ENCODE measurements around the gene TMEM245. TPM values are rescaled to one million over a fixed set of nuclear protein-coding genes. Genes with fewer than 3 reads are reported as not detected.

TMEM245 gene
- total and polyA plus RNA-seq, 2 experiments from 2014 or later, result 20.8 to 30.2 TPM

DNA sequence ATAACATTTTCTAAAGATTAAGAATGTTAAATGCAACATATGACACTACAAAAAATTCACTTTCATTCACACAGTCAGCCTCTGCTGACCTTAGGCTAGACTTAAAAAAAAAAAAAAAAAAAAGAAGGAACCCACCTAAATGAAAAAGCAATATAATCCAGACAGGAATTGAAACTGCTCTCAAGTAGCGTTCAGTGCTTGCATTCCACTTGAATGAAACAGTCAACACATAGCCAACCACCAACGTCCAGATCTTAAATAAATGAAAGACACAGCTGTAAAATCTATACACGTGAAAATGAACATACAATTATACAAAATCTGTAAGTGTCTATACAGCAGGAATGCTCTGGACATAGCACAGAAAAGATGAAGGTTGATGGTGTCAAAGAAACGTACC, 11.4 kb downstream of the TMEM245 start:
- WGBS, 2 experiments (ENCODE audit: low coverage in 1 of 2, low lambda C conversion rate in 2 of 2, missing lambda C conversion rate in 2 of 2), result 74 to 75% methylated on average over 4 of the region's 4 CpGs
- DNase-seq, result peak; percentile 43

DNA sequence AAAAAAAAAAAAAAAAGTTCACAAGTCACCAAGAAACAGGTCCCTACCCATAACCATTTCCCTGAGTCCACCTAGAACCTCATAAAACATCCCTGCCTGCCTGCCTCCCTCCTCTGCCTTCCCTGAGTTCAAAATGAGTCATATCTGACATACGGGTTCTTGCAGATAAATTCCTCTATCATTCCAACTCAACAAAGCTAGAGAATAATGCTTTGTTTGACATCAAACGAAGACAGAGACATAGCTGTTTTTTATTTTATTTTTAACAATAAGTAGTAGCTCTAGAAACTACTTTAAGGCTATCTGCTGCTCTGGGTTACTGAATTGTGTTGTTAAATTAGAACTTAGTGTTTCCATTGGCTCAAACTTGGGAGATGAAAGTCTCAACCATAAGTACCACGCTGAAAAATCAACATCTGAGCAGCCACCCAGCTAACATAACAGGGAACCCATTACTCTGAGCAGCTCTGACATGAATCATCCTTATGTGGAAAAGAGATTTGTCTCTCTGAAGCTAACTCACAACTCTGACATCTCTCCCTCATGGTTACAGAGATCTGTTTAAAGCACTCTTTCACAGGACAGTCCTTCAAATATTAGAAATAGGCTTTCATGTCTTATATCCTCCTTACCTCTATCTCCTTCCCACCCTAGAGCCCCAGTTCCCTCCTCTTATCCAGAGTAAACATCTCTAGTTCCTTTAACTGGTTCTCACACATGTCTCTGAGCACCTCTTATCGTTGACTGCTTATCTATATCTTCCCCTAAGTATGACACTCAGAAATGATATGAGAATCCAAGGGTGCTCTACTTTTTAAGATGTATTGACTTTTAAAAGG, 12.1 kb downstream of the TMEM245 start:
- Histone ChIP-seq H3F3A (ENCODE audit: insufficient read depth) (peaks cover 42% of the 10 kb centered on the region), H3K4me2 (ENCODE audit: unreplicated experiment) (peak overlapping the region; percentile 78), H3K9me3 (ENCODE audit: low read depth) (no peaks in the 10 kb centered on the region), H2AFZ (peak overlapping the region; percentile 20; the same call in 1 of the 2 replicates), H3K36me3 (ENCODE audit: low read depth) (no peaks in the 10 kb centered on the region), H3K27ac (peak overlapping the region; percentile 53), H3K4me3 (peak overlapping the region; percentile 31; the same call in 1 of the 2 replicates), H3K9ac (peak overlapping the region; percentile 8; the same call in 1 of the 2 replicates), H4K20me1 (ENCODE audit: insufficient read depth) (no peaks in the 10 kb centered on the region), H3K9me2 (ENCODE audit: insufficient read depth) (no peaks in the 10 kb centered on the region), H3K27me3 (replicated peaks; ENCODE audit: insufficient read depth) (no peaks in the 10 kb centered on the region), H3K4me1 (ENCODE audit: insufficient read depth) (peaks cover 52% of the 10 kb centered on the region), H3K79me2 (ENCODE audit: insufficient read depth) (peaks cover 92% of the 10 kb centered on the region)
- in situ Hi-C loops (cut with MboI), result no loop called here
- TF ChIP-seq EZH2phosphoT487 (IDR thresholded peaks at IDR 0.05; ENCODE audit: insufficient read depth, low read depth) (no peak), EZH2 (IDR thresholded peaks at IDR 0.05; ENCODE audit: insufficient read depth, poor library complexity, severe bottlenecking) (no peak)
- WGBS, 2 experiments (ENCODE audit: low coverage in 1 of 2, low lambda C conversion rate in 2 of 2, missing lambda C conversion rate in 2 of 2), result 60 to 61% methylated on average over 4 of the region's 4 CpGs
- peak; percentile 70 for DNase-seq

More for the DNA sequence above, 11.4 kb downstream of the TMEM245 start:
- H3K36me3 ChIP-seq (ENCODE audit: low read depth), result no peaks in the 10 kb centered on the region
- peaks cover 92% of the 10 kb centered on the region for H3K79me2 ChIP-seq (ENCODE audit: insufficient read depth)
- no peaks in the 10 kb centered on the region for H3K9me3 ChIP-seq (ENCODE audit: low read depth)
- TF ChIP-seq EZH2 (IDR thresholded peaks at IDR 0.05; ENCODE audit: insufficient read depth, poor library complexity, severe bottlenecking), result no peak
- no peak for TF ChIP-seq EZH2phosphoT487 (IDR thresholded peaks at IDR 0.05; ENCODE audit: insufficient read depth, low read depth)
- no peaks in the 10 kb centered on the region for H4K20me1 ChIP-seq (ENCODE audit: insufficient read depth)
- no peaks in the 10 kb centered on the region for H3K9me2 ChIP-seq (ENCODE audit: insufficient read depth)
- peak overlapping the region; percentile 8; the same call in 1 of the 2 replicates for H3K9ac ChIP-seq
- in situ Hi-C loops (cut with MboI), result no loop called here
- peak overlapping the region; percentile 53 for H3K27ac ChIP-seq
- H3K4me1 ChIP-seq (ENCODE audit: insufficient read depth), result peaks cover 52% of the 10 kb centered on the region
- H2AFZ ChIP-seq, result no peak overlapping the region
- H3K4me3 ChIP-seq, result no peak overlapping the region
- H3F3A ChIP-seq (ENCODE audit: insufficient read depth), result peaks cover 42% of the 10 kb centered on the region
- H3K27me3 ChIP-seq (replicated peaks; ENCODE audit: insufficient read depth), result no peaks in the 10 kb centered on the region
- H3K4me2 ChIP-seq (ENCODE audit: unreplicated experiment), result peak overlapping the region; percentile 78

DNA sequence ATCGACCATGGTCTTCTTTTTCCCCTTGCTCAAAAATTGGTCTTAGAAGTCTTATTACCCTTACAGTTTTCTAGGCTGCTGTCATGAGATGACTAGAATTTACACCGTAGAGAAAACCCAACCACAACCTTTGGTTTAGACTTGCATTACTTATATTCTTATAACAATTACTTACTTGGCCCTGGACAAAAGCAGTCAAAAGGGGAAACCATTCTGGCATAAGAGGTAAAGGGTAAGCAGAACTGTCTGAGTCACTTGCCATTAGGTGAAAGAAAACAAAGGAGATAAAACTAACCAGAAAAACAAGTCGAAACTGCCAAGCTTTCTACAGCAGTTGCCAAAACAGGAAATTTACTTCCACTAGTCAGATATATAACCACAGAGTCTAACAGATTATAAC, 17.9 kb downstream of the TMEM245 start:
- H3K9me2 ChIP-seq (ENCODE audit: insufficient read depth), result no peaks in the 10 kb centered on the region
- WGBS, 2 experiments (ENCODE audit: low coverage in 1 of 2, low lambda C conversion rate in 2 of 2, missing lambda C conversion rate in 2 of 2), result 81 to 90% methylated on average over 3 of the region's 3 CpGs
- H3K4me3 ChIP-seq, result no peak overlapping the region
- 0 out of 2 replicates have a peak overlapping the region, but pooled peaks have one; percentile 8 for H3K27ac ChIP-seq
- DNase-seq, result peak; percentile 47
- no peaks in the 10 kb centered on the region for H3K27me3 ChIP-seq (replicated peaks; ENCODE audit: insufficient read depth)
- no peaks in the 10 kb centered on the region for H3K9me3 ChIP-seq (ENCODE audit: low read depth)
- H2AFZ ChIP-seq, result no peak overlapping the region
- H3K9ac ChIP-seq, result no peak overlapping the region
- in situ Hi-C loops (cut with MboI), result no loop called here
- TF ChIP-seq EZH2phosphoT487 (IDR thresholded peaks at IDR 0.05; ENCODE audit: insufficient read depth, low read depth) (no peak), EZH2 (IDR thresholded peaks at IDR 0.05; ENCODE audit: insufficient read depth, poor library complexity, severe bottlenecking) (no peak)
- no peaks in the 10 kb centered on the region for H4K20me1 ChIP-seq (ENCODE audit: insufficient read depth)
- H3K4me2 ChIP-seq (ENCODE audit: unreplicated experiment), result peak overlapping the region; percentile 22
- peaks cover 34% of the 10 kb centered on the region for H3K4me1 ChIP-seq (ENCODE audit: insufficient read depth)
- H3K36me3 ChIP-seq (ENCODE audit: low read depth), result no peaks in the 10 kb centered on the region
- H3F3A ChIP-seq (ENCODE audit: insufficient read depth), result peaks cover 43% of the 10 kb centered on the region
- H3K79me2 ChIP-seq (ENCODE audit: insufficient read depth), result peaks cover 91% of the 10 kb centered on the region

DNA sequence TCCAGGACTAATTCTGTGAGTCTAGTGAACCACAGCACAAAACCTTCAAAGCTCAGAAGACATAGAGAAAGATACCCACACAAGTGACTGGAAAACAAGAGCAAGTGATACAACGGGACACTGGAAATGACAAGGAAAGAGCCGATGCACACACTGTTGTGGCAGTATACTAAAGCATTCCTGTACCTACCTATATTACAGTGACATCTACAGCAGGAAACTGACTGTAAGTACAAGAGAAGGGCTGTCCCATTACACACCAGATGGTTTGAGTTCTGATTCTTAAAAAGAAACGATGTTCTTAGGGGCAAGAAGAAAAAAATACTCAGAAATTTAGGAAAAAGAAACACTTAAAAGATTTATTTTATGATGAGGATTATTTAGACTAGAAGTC, 18.5 kb downstream of the TMEM245 start:
- no peak overlapping the region for H2AFZ ChIP-seq
- H3K9ac ChIP-seq, result no peak overlapping the region
- H3K27ac ChIP-seq, result no peak overlapping the region
- TF ChIP-seq EZH2phosphoT487 (IDR thresholded peaks at IDR 0.05; ENCODE audit: insufficient read depth, low read depth) (no peak), EZH2 (IDR thresholded peaks at IDR 0.05; ENCODE audit: insufficient read depth, poor library complexity, severe bottlenecking) (no peak)
- no peak overlapping the region for H3K4me2 ChIP-seq (ENCODE audit: unreplicated experiment)
- peaks cover 91% of the 10 kb centered on the region for H3K79me2 ChIP-seq (ENCODE audit: insufficient read depth)
- H3K36me3 ChIP-seq (ENCODE audit: low read depth), result no peaks in the 10 kb centered on the region
- no peaks in the 10 kb centered on the region for H3K9me2 ChIP-seq (ENCODE audit: insufficient read depth)
- H3K4me1 ChIP-seq (ENCODE audit: insufficient read depth), result peaks cover 32% of the 10 kb centered on the region
- H3K27me3 ChIP-seq (replicated peaks; ENCODE audit: insufficient read depth), result no peaks in the 10 kb centered on the region
- no peaks in the 10 kb centered on the region for H3K9me3 ChIP-seq (ENCODE audit: low read depth)
- H3K4me3 ChIP-seq, result no peak overlapping the region
- H4K20me1 ChIP-seq (ENCODE audit: insufficient read depth), result no peaks in the 10 kb centered on the region
- peaks cover 39% of the 10 kb centered on the region for H3F3A ChIP-seq (ENCODE audit: insufficient read depth)
- in situ Hi-C loops (cut with MboI), result no loop called here
- DNase-seq, result no peak
- WGBS, 2 experiments (ENCODE audit: low coverage in 1 of 2, low lambda C conversion rate in 2 of 2, missing lambda C conversion rate in 2 of 2), result 63 to 64% methylated on average over 3 of the region's 3 CpGs

All from GM23248 (cell line).